SJCRH30 (cell line): ENCODE results near the gene PID1. TPM values are rescaled to one million over a fixed set of nuclear protein-coding genes. Genes with fewer than 3 reads are reported as not detected.

Source experiments
- DNase-seq, 2 experiments: peaks; one replicate each; pipeline ENCODE4 v3.0.0-alpha.2; 2015 to 2020
- H3K27ac ChIP-seq: fragments of 250-450 bp; sonication (Bioruptor Pico); 2 replicates; pipeline ENCODE4 v1.5.1; 2020; ENCODE audit warnings: mild to moderate bottlenecking, moderate library complexity
- H3K27me3 ChIP-seq: fragments of 250-450 bp; sonication (Bioruptor Pico); 2 replicates; pipeline ENCODE4 v1.5.1; 2020; ENCODE audit warnings: mild to moderate bottlenecking, moderate library complexity
- H3K36me3 ChIP-seq: fragments of 250-450 bp; sonication (Bioruptor Pico); 2 replicates; pipeline ENCODE4 v1.5.1; 2020; ENCODE audit warnings: mild to moderate bottlenecking, moderate library complexity
- H3K4me1 ChIP-seq: fragments of 250-450 bp; sonication (Bioruptor Pico); 2 replicates; pipeline ENCODE4 v1.5.1; 2020; ENCODE audit warnings: mild to moderate bottlenecking, moderate library complexity
- H3K4me3 ChIP-seq: fragments of 250-450 bp; sonication (Bioruptor Pico); 2 replicates; pipeline ENCODE4 v1.5.1; 2020; ENCODE audit warnings: mild to moderate bottlenecking, moderate library complexity
- H3K9me3 ChIP-seq: fragments of 250-450 bp; sonication (Bioruptor Pico); replicated peaks from 2 replicates; pipeline ENCODE4 v1.5.1; 2020; ENCODE audit warnings: mild to moderate bottlenecking, moderate library complexity
- total RNA-seq: library from RNA; depleted of rRNA; stranded (reverse); fragments of >200 nt; shearing (Covaris generic); gene quantifications from 2 replicates; pipeline ENCODE4 v1.2.3, GENCODE V29; 2014

Gene PID1
- total RNA-seq, 1 experiment from 2014 or later = 6.6 TPM

DNA sequence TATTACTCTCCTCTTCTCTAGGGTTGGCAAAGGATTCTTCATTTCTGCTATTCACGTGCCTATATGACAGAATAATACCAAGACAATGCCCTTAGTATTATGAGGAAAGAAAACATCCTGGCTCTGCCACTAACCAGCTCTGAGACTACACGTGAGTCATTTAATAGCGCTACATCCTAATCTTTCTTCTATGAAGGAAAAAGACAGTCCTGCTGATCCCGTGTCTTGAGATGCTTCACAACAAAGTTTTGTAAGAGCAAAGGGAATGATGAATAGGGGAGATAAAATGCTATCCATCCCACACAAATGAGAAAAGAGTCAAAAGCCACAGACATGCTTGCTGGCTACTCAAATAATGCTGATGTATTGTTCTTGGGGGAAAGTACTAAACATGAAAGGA lies 152.8 kb downstream of the PID1 start:
- DNase-seq = no peak
- H3K4me3 ChIP-seq = no peak overlapping the region

DNA sequence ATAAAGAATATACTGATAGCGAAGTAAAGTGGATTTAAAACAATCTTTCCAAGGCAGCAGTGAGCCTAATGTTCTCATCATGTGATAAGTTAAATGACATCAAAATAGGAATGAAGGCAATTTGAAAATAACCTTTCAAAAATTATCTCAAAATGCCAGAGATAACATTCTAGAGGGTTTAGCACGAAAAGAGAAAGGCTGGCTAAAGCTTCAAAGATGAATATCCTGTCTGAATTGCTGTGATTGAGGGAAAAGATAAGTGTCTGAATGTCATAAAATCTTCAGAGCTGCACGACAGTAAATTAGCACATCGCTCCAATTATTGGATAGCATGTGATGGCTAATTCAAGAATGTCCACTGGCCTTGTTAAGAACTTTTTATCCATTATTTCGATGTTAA lies 159.3 kb downstream of the PID1 start:
- Histone ChIP-seq H3K9me3 (no peaks in the 10 kb centered on the region; the same call in 1 of the 2 replicates), H3K27ac (no peak overlapping the region), H3K4me1 (peaks cover 3% of the 10 kb centered on the region; the same call in 1 of the 2 replicates), H3K36me3 (no peaks in the 10 kb centered on the region), H3K4me3 (no peak overlapping the region), H3K27me3 (no peaks in the 10 kb centered on the region)
- no peak for DNase-seq

More for the DNA sequence above, 152.8 kb downstream of the PID1 start:
- Histone ChIP-seq H3K36me3 (no peaks in the 10 kb centered on the region), H3K27me3 (no peaks in the 10 kb centered on the region), H3K4me1 (no peaks in the 10 kb centered on the region), H3K27ac (no peak overlapping the region), H3K9me3 (no peaks in the 10 kb centered on the region)

GRCh38 chr2:229109195-229109594 lies 161.9 kb downstream of the PID1 start:
- no peaks in the 10 kb centered on the region for H3K27me3 ChIP-seq
- no peaks in the 10 kb centered on the region; the same call in 1 of the 2 replicates for H3K9me3 ChIP-seq
- peak in 1 of 2 experiments; percentile 35 for DNase-seq
- no peak overlapping the region for H3K27ac ChIP-seq
- H3K4me1 ChIP-seq = peaks cover 3% of the 10 kb centered on the region; the same call in 1 of the 2 replicates
- H3K36me3 ChIP-seq = no peaks in the 10 kb centered on the region
- no peak overlapping the region for H3K4me3 ChIP-seq

- H3K27me3 ChIP-seq = no peaks in the 10 kb centered on the region
- no peaks in the 10 kb centered on the region for H3K36me3 ChIP-seq
- no peaks in the 10 kb centered on the region; the same call in 1 of the 2 replicates for H3K9me3 ChIP-seq
- H3K27ac ChIP-seq = no peak overlapping the region
- peaks cover 3% of the 10 kb centered on the region; the same call in 1 of the 2 replicates for H3K4me1 ChIP-seq
- no peak overlapping the region for H3K4me3 ChIP-seq
- no peak for DNase-seq
These were observed 163.5 kb downstream of the PID1 start for GRCh38 chr2:229107601-229108000.

- H3K9me3 ChIP-seq = no peaks in the 10 kb centered on the region; the same call in 1 of the 2 replicates
- H3K4me1 ChIP-seq = peaks cover 3% of the 10 kb centered on the region; the same call in 1 of the 2 replicates
- no peaks in the 10 kb centered on the region for H3K36me3 ChIP-seq
- H3K4me3 ChIP-seq = no peak overlapping the region
- H3K27ac ChIP-seq = no peak overlapping the region
- DNase-seq = no peak
- no peaks in the 10 kb centered on the region for H3K27me3 ChIP-seq
These were observed 166.1 kb downstream of the PID1 start for GRCh38 chr2:229104974-229105387.

DNA sequence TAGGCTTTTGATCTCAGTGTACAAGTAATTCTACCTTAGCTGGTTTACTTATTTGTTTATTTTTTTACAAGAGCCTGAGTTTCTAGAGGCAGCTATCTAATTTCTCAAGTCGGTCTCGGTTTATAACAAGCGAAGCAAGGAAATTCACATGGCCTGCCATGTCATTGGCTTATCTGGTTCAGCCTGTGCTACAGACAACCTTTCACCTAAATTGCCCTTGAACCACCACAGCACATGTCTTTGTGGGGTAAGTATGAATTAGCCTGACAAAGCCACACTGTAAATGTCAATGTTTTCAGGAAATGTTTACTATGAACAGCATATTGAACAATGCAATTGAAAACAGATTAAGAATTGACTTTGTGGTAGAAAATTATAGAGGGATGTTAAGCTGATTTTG lies 167.1 kb downstream of the PID1 start:
- H3K27me3 ChIP-seq = no peaks in the 10 kb centered on the region
- H3K36me3 ChIP-seq = no peaks in the 10 kb centered on the region
- H3K4me1 ChIP-seq = peaks cover 3% of the 10 kb centered on the region; the same call in 1 of the 2 replicates
- no peak for DNase-seq
- H3K4me3 ChIP-seq = no peak overlapping the region
- H3K9me3 ChIP-seq = no peaks in the 10 kb centered on the region; the same call in 1 of the 2 replicates
- H3K27ac ChIP-seq = no peak overlapping the region

DNA sequence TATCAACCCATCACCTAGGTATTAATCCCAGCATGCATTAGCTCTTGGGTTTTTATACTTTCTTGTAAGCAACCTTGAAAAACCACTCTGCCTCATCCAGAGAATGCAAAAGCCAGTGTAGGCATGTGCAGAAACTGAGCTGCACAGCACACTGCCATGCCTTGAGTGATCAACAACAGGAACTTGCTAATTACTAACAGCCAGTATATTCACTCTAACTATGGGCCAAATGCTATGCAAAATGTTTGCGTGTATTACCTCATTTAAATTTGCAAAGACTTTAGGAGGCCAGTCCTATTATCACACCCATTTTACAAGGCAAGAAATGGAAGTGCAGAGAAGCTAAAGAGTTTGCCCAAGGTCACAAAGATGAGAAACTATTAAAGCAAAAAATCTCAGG lies 169.8 kb downstream of the PID1 start:
- H3K9me3 ChIP-seq = no peaks in the 10 kb centered on the region

DNA sequence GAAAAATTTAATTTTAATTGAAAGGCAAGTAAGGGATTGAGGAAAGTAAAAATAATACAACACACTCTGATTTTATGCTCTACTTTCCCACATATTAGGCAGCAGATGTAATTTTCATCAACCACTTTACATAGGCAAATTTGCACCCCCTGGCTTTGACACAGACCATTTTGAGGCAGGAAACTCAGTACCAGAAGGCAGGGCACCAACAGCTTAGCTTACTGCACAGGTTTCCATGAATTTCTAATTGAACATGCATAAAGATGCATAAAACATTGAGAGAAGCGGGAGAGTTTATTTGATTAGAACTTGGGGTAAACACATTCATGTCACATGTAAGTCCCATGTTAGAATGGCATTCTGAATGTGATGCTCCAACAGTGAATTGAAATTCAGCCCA lies 171.9 kb downstream of the PID1 start:
- Histone ChIP-seq H3K27me3 (no peaks in the 10 kb centered on the region), H3K9me3 (no peaks in the 10 kb centered on the region), H3K4me1 (peaks cover 7% of the 10 kb centered on the region; the same call in 1 of the 2 replicates), H3K4me3 (no peak overlapping the region), H3K27ac (no peak overlapping the region), H3K36me3 (no peaks in the 10 kb centered on the region)
- no peak for DNase-seq

More for the DNA sequence above, 169.8 kb downstream of the PID1 start:
- H3K27me3 ChIP-seq = no peaks in the 10 kb centered on the region
- no peak for DNase-seq
- no peak overlapping the region for H3K4me3 ChIP-seq
- peaks cover 7% of the 10 kb centered on the region; the same call in 1 of the 2 replicates for H3K4me1 ChIP-seq
- no peaks in the 10 kb centered on the region for H3K36me3 ChIP-seq
- H3K27ac ChIP-seq = no peak overlapping the region

DNA sequence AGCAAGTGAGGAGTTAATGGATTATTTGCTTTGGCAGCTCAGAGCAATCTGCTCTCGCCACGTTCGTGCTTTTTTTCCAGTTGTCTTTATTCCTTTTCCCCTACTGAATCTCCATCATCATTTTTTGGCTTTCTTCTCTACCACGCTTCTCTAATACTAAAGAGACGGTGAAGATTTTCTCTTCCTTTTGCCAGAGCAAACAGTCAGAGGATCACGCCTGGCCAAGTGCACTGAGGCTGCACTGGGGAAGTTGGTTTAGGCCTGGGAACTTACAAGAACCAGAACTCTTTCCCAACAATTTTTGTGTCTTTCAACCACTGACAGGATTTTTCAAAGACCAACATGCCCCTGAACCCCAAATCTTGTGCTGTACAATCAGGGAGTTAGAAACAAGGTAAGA lies 172.3 kb downstream of the PID1 start:
- no peaks in the 10 kb centered on the region for H3K27me3 ChIP-seq
- no peak overlapping the region for H3K27ac ChIP-seq
- no peaks in the 10 kb centered on the region for H3K36me3 ChIP-seq
- no peak overlapping the region for H3K4me3 ChIP-seq
- no peaks in the 10 kb centered on the region for H3K9me3 ChIP-seq
- DNase-seq = no peak
- H3K4me1 ChIP-seq = peaks cover 7% of the 10 kb centered on the region; the same call in 1 of the 2 replicates

GRCh38 chr2:229096409-229097066 lies 174.5 kb downstream of the PID1 start:
- H3K27ac ChIP-seq = no peak overlapping the region
- H3K4me3 ChIP-seq = no peak overlapping the region
- H3K4me1 ChIP-seq = peaks cover 7% of the 10 kb centered on the region; the same call in 1 of the 2 replicates
- no peaks in the 10 kb centered on the region for H3K27me3 ChIP-seq
- peak in 1 of 2 experiments; percentile 13 for DNase-seq
- H3K36me3 ChIP-seq = no peaks in the 10 kb centered on the region
- H3K9me3 ChIP-seq = no peaks in the 10 kb centered on the region

GRCh38 chr2:229095472-229095871 lies 175.6 kb downstream of the PID1 start:
- Histone ChIP-seq H3K4me1 (peaks cover 11% of the 10 kb centered on the region), H3K9me3 (no peaks in the 10 kb centered on the region), H3K36me3 (no peaks in the 10 kb centered on the region), H3K4me3 (no peak overlapping the region), H3K27me3 (no peaks in the 10 kb centered on the region), H3K27ac (no peak overlapping the region)
- DNase-seq = no peak

DNA sequence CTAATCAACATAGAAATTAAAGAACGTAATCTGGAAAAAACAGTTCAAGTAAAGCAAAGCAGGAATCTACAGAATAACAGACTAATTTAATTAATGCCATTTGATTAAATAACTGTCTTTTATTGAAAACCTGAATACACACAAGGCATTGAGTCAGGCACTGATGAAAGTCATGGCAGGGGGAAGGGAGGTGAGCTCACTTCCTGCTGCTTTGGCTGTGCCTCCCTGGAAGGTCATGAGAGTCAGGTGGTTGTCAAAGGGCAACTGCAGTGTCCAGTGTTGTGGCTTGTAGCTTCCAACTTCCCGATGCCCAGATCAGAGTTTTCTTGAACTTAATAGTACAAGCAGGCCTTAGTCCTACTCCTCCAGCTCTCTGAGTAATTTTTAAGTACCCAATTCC lies 180.9 kb downstream of the PID1 start:
- no peaks in the 10 kb centered on the region for H3K27me3 ChIP-seq
- H3K4me3 ChIP-seq = no peak overlapping the region
- peaks cover 47% of the 10 kb centered on the region for H3K4me1 ChIP-seq
- peak overlapping the region; percentile 39 for H3K27ac ChIP-seq
- H3K9me3 ChIP-seq = no peaks in the 10 kb centered on the region
- peak; percentile 25 to 62 for DNase-seq
- H3K36me3 ChIP-seq = no peaks in the 10 kb centered on the region

- Histone ChIP-seq H3K4me3 (no peak overlapping the region), H3K4me1 (peaks cover 47% of the 10 kb centered on the region), H3K9me3 (no peaks in the 10 kb centered on the region), H3K36me3 (no peaks in the 10 kb centered on the region), H3K27me3 (no peaks in the 10 kb centered on the region), H3K27ac (peak overlapping the region; percentile 39)
- peak in 1 of 2 experiments; percentile 70 for DNase-seq
These were observed 181.3 kb downstream of the PID1 start for GRCh38 chr2:229089776-229090175.

GRCh38 chr2:229088966-229089700 lies 182.0 kb downstream of the PID1 start:
- Histone ChIP-seq H3K27me3 (no peaks in the 10 kb centered on the region), H3K27ac (peak overlapping the region; percentile 39), H3K36me3 (no peaks in the 10 kb centered on the region), H3K9me3 (no peaks in the 10 kb centered on the region), H3K4me3 (no peak overlapping the region), H3K4me1 (peaks cover 47% of the 10 kb centered on the region)
- DNase-seq = no peak

GRCh38 chr2:229088517-229088913 lies 182.6 kb downstream of the PID1 start:
- H3K9me3 ChIP-seq = no peaks in the 10 kb centered on the region
- H3K27ac ChIP-seq = no peak overlapping the region; the same call in 1 of the 2 replicates
- H3K4me1 ChIP-seq = peaks cover 47% of the 10 kb centered on the region
- DNase-seq = no peak
- no peak overlapping the region for H3K4me3 ChIP-seq
- H3K27me3 ChIP-seq = no peaks in the 10 kb centered on the region
- H3K36me3 ChIP-seq = no peaks in the 10 kb centered on the region
